T-cell (primary cell): Measurements from ENCODE around the gene DEPDC1. TPM values are rescaled to one million over a fixed set of nuclear protein-coding genes. Genes with fewer than 3 reads are reported as not detected.

Experiments
- ATAC-seq, 4 experiments: fragments of 200-7000 bp in 3 of 4; fragments of 150-1000 bp in 1 of 4; cut with Tn5 transposase; replicated peaks in 1 of 4; 1 replicate in 3 of 4; 2 replicates in 1 of 4; pipeline ENCODE4 v1.10.0; 2021; ENCODE audit warnings: moderate library complexity in 3 of 4, mild to moderate bottlenecking in 2 of 4, moderate number of reproducible peaks in 1 of 4
- CTCF ChIA-PET, 2 donors: fragments of 300-600 bp; sonication (Branson Sonifier 250); formaldehyde crosslinking; loops; one replicate each; lab custom pipeline; 2022; ENCODE audit warnings: antibody characterized with exemption in 2 of 2; lab: Charles Lee
- POLR2A ChIA-PET, 2 donors: fragments of 300-600 bp; sonication (Branson Sonifier 250); formaldehyde crosslinking; loops; one replicate each; lab custom pipeline; 2022; ENCODE audit warnings: antibody characterized with exemption in 2 of 2; lab: Charles Lee
- DNase-seq, 35 experiments: peaks; one replicate each; pipeline versions ENCODE4 v3.0.0 to v3.0.0-alpha.2; 2013 to 2023
- H3K27ac ChIP-seq: one replicate; pipeline ENCODE4 v1.5.1; 2013; ENCODE audit warnings: low read length
- H3K27me3 ChIP-seq, 2 experiments: replicated peaks in 1 of 2; 1 replicate in 1 of 2; 2 replicates in 1 of 2; pipeline versions ENCODE4 v1.6.1 to v1.7.0; 2013; ENCODE audit warnings: low read length in 1 of 2, mixed read lengths in 1 of 2; ENCODE audit not compliant: control insufficient read depth in 2 of 2, insufficient read depth in 2 of 2; ENCODE audit errors: extremely low read depth in 1 of 2
- H3K36me3 ChIP-seq, 2 donors: 1 replicate in 1 of 2; 2 replicates in 1 of 2; pipeline versions ENCODE4 v1.6.1 to v1.7.0; 2013; ENCODE audit warnings: low read length in 1 of 2; ENCODE audit not compliant: control insufficient read depth in 2 of 2, insufficient read depth in 1 of 2; ENCODE audit errors: extremely low read depth in 1 of 2
- H3K4me1 ChIP-seq, 2 experiments: 1 replicate in 1 of 2; 2 replicates in 1 of 2; pipeline versions ENCODE4 v1.6.1 to v1.7.0; 2013; ENCODE audit warnings: low read length in 2 of 2, mixed read lengths in 1 of 2; ENCODE audit not compliant: insufficient read depth in 2 of 2, control insufficient read depth in 1 of 2; ENCODE audit errors: extremely low read depth in 1 of 2
- H3K4me3 ChIP-seq, 2 donors: 1 replicate in 1 of 2; 2 replicates in 1 of 2; pipeline versions ENCODE4 v1.5.1 to v1.7.0; 2013; ENCODE audit warnings: mild to moderate bottlenecking in 2 of 2, low read length in 1 of 2, moderate library complexity in 1 of 2; ENCODE audit not compliant: control insufficient read depth in 1 of 2; ENCODE audit errors: extremely low read depth in 1 of 2
- H3K9me3 ChIP-seq: 2 replicates; pipeline ENCODE4 v1.7.0; 2013
- H3K27ac Mint-ChIP-seq, 2 donors: one replicate each; pipeline ENCODE4 v1.8.0; 2020 to 2021; ENCODE audit warnings: mild to moderate bottlenecking in 2 of 2, mixed read lengths in 2 of 2
- H3K27me3 Mint-ChIP-seq, 2 donors: one replicate each; pipeline ENCODE4 v1.8.0; 2021 to 2022; ENCODE audit warnings: mixed read lengths in 2 of 2
- H3K36me3 Mint-ChIP-seq: one replicate; pipeline ENCODE4 v1.8.0; 2021; ENCODE audit warnings: mixed read lengths
- H3K4me1 Mint-ChIP-seq, 3 donors: one replicate each; pipeline ENCODE4 v1.8.0; 2020 to 2022; ENCODE audit warnings: mixed read lengths in 3 of 3, mild to moderate bottlenecking in 1 of 3
- H3K4me3 Mint-ChIP-seq, 3 donors: one replicate each; pipeline ENCODE4 v1.8.0; 2020 to 2022; ENCODE audit warnings: mild to moderate bottlenecking in 3 of 3, mixed read lengths in 3 of 3, moderate library complexity in 3 of 3
- H3K9me3 Mint-ChIP-seq, 3 donors: one replicate each; pipeline ENCODE4 v1.8.0; 2020 to 2022; ENCODE audit warnings: mixed read lengths in 3 of 3
- WGBS: methylation state at CpG from one replicate; pipeline ENCODE4 v1.1.5; 2013; ENCODE audit warnings: missing lambda C conversion rate; ENCODE audit not compliant: insufficient coverage; 5-methylcytosine and 5-hydroxymethylcytosine counted together
- total RNA-seq, 35 experiments: library from RNA in 6 of 35; stranded (reverse) in 6 of 35; fragments of 120-200 nt in 1 of 35; gene quantifications; one replicate each; pipeline versions ENCODE4 v1.2.1 to v1.2.4 and lab custom pipeline; 2013 to 2026

Gene DEPDC1
- total RNA-seq, 5 donors from 2014 or later (not counting 1 experiment from before 2014, with no cell fraction given), result 0.08 to 0.41 (median 0.20) TPM

DNA sequence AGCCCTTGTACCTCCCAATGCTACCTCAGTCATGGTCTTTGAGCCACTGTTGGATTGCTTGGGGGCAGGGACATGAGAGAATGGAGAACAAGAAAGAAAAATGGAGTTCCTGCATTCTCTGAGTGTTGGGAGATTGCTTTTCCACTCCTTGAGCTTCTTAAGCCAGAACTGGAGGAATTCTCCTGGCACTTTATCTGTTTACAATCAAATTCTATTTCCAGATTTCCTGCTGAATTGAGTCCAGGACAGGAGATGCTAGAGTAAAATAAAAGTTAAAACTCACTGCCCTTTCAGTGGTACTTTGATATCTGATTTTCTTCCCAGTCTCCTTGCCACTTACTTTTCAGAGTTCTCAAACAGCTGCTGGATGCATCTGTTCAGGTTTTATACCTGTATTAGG is 24.4 kb upstream of the DEPDC1 start:
- no peak overlapping the region for H3K27ac ChIP-seq
- no peak overlapping the region for H3K4me3 ChIP-seq
- Mint-ChIP-seq H3K4me3 (no peak overlapping the region), H3K36me3 (no peaks in the 10 kb centered on the region), H3K27me3 (peaks cover 0 to 4% of the 10 kb centered on the region in 2 donors), H3K27ac (no peak overlapping the region), H3K9me3 (no peaks in the 10 kb centered on the region), H3K4me1 (no peaks in the 10 kb centered on the region)
- H3K9me3 ChIP-seq, result no peaks in the 10 kb centered on the region
- POLR2A ChIA-PET, result no interaction called here
- ATAC-seq (no peak), DNase-seq (no peak)
- H3K36me3 ChIP-seq, result no peaks in the 10 kb centered on the region
- CTCF ChIA-PET, result no interaction called here
- H3K4me1 ChIP-seq, result no peaks in the 10 kb centered on the region
- H3K27me3 ChIP-seq, result no peaks in the 10 kb centered on the region

DNA sequence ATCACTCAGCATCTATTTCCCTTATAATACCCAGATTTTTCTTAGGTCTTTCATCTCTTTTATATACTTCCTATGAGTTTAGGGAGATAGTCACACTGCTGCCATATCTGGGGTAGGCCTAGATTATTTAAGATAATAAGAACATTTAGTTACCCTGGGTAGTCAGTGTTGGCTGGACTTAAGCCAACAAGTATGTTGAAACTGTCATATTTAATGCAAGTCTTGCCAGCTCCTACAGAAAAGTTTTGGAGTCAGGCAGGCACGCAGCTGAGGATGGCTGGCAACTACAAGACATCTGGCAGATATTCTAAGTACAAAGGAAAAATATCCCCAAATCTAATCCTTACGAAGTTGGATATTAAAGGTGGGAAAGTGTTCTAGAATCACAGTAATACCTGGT is 19.2 kb upstream of the DEPDC1 start:
- DNase-seq (no peak), ATAC-seq (no peak)
- Histone ChIP-seq H3K27me3 (no peaks in the 10 kb centered on the region), H3K9me3 (no peaks in the 10 kb centered on the region), H3K4me1 (no peaks in the 10 kb centered on the region), H3K36me3 (no peaks in the 10 kb centered on the region), H3K4me3 (no peak overlapping the region), H3K27ac (no peak overlapping the region)
- Mint-ChIP-seq H3K27me3 (peaks cover 0 to 4% of the 10 kb centered on the region in 2 donors), H3K27ac (no peak overlapping the region), H3K4me3 (no peak overlapping the region), H3K9me3 (no peaks in the 10 kb centered on the region), H3K36me3 (no peaks in the 10 kb centered on the region), H3K4me1 (no peaks in the 10 kb centered on the region)
- WGBS, result no CpG with 5 or more reads among the region's 2 CpGs
- ChIA-PET CTCF (no interaction called here), POLR2A (no interaction called here)

DNA sequence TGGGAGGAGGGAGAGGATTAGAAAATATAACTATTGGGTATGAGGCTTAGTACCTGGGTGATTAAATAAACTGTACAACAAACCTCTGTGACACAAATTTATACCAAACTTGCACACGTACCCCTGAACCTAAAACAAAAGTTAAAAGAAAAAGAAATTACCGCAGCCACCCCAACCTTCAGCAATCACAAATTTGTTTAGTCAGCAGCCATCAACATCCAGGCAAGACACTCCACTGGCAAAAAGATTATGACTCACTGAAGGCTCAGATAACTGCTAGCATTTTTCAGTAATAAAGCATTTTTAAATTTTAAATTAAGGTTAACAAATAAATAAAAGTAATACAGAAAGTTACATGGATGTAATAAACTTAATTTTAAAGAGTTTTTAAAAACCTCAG is 14.4 kb upstream of the DEPDC1 start:
- Histone ChIP-seq H3K9me3 (no peaks in the 10 kb centered on the region), H3K4me3 (no peak overlapping the region), H3K27ac (no peak overlapping the region), H3K36me3 (no peaks in the 10 kb centered on the region), H3K27me3 (no peaks in the 10 kb centered on the region), H3K4me1 (no peaks in the 10 kb centered on the region)
- ATAC-seq (no peak), DNase-seq (no peak)
- ChIA-PET POLR2A (no interaction called here), CTCF (no interaction called here)
- 77% methylated on average over 2 of the region's 2 CpGs for WGBS
- H3K4me3 Mint-ChIP-seq, result no peak overlapping the region
- no peak overlapping the region for H3K27ac Mint-ChIP-seq
- no peaks in the 10 kb centered on the region for H3K9me3 Mint-ChIP-seq
- H3K36me3 Mint-ChIP-seq, result no peaks in the 10 kb centered on the region
- H3K4me1 Mint-ChIP-seq, result no peaks in the 10 kb centered on the region
- H3K27me3 Mint-ChIP-seq, result no peaks in the 10 kb centered on the region

DNA sequence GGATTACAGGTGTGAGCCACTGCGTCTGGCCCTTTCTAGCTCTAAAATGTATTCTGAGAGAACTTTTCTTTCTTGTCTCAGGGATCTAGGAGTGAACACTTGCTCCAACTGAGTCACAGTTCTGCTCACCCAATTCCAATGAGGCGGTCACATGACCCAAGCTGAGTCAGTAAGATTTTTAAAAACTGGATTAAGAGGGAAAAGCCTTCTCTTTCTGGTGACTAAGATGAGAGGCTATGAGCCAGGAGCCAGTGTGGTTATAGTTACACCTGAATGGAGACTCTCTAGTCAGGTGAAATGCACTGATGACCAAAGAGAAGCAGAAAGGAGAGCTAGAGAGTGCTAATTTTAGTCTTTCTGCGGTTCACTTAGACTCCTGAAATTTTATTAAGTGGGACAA is 9.5 kb upstream of the DEPDC1 start:
- Mint-ChIP-seq H3K4me3 (no peak overlapping the region), H3K4me1 (peaks cover 2 to 5% (median 5%) of the 10 kb centered on the region in 3 donors), H3K27ac (no peak overlapping the region), H3K27me3 (no peaks in the 10 kb centered on the region), H3K9me3 (peaks cover 3 to 6% (median 4%) of the 10 kb centered on the region in 3 donors), H3K36me3 (no peaks in the 10 kb centered on the region)
- no peaks in the 10 kb centered on the region for H3K9me3 ChIP-seq
- no peaks in the 10 kb centered on the region for H3K27me3 ChIP-seq
- DNase-seq (no peak), ATAC-seq (no peak)
- 100% methylated on average over 1 of the region's 3 CpGs for WGBS
- ChIA-PET POLR2A (no interaction called here), CTCF (no interaction called here)
- H3K4me3 ChIP-seq, result no peak overlapping the region
- H3K4me1 ChIP-seq, result no peaks in the 10 kb centered on the region
- H3K36me3 ChIP-seq, result no peaks in the 10 kb centered on the region
- H3K27ac ChIP-seq, result no peak overlapping the region

DNA sequence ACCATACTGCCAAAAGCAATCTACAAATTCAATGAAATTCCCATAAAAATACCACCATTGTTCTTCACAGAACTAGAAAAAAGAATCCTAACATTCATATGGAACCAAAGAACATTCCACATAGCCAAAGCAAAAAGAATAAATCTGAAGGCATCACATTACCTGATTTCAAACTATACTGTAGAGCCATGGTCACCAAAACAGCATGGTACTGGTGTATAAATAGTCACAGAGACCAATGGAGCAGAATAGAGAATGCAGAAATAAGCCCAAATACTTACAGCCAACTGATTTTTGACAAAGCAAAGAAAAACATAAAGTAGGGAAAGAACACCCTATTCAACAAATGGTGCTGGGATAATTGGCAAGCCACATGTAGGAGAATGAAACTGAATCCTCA is 6.2 kb upstream of the DEPDC1 start:
- no peaks in the 10 kb centered on the region for H3K27me3 ChIP-seq
- no peak overlapping the region for H3K4me3 ChIP-seq
- H3K4me1 Mint-ChIP-seq, result peaks cover 4 to 24% (median 6%) of the 10 kb centered on the region in 3 donors
- no peaks in the 10 kb centered on the region for H3K4me1 ChIP-seq
- peaks cover 3 to 6% (median 4%) of the 10 kb centered on the region in 3 donors for H3K9me3 Mint-ChIP-seq
- H3K27ac ChIP-seq, result no peak overlapping the region
- H3K27ac Mint-ChIP-seq, result no peak overlapping the region
- H3K36me3 ChIP-seq, result no peaks in the 10 kb centered on the region
- ChIA-PET CTCF (no interaction called here), POLR2A (no interaction called here)
- H3K4me3 Mint-ChIP-seq, result no peak overlapping the region
- H3K27me3 Mint-ChIP-seq, result peaks cover 0 to 5% of the 10 kb centered on the region in 2 donors
- H3K36me3 Mint-ChIP-seq, result no peaks in the 10 kb centered on the region
- no peak for DNase-seq
- ATAC-seq, result no peak
- H3K9me3 ChIP-seq, result no peaks in the 10 kb centered on the region

DNA sequence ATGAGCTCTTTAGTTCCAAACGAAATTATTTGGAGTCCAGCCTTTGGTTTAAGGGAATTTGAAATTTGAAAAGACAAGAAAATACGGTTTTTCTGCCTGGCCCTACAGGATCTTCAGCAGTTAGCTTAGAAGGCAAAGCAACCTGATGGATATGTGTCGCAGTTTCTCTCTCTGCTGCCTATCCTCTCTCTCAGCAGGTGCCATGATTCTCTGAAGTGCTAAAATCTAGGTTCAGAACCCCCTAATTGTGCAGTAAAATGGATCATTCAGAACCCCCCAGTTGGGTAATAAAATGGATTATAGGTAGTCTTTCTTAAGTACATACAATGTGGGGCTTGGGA is 446 bp upstream of the DEPDC1 start:
- Mint-ChIP-seq H3K4me3 (peak overlapping the region; percentile 79 to 85 (median 80)), H3K27ac (no peak overlapping the region), H3K36me3 (no peaks in the 10 kb centered on the region), H3K9me3 (no peaks in the 10 kb centered on the region), H3K4me1 (peaks cover 21 to 50% (median 23%) of the 10 kb centered on the region in 3 donors), H3K27me3 (peaks cover 3 to 13% of the 10 kb centered on the region in 2 donors)
- CTCF ChIA-PET, result interaction anchor here in 1 of 2 donors (0.6 kb wide), 1 partner anchor 1724 kb away, joined by 3 read pairs; the partner anchor contains the start of gene SRSF11
- ATAC-seq, result peak in 3 of 4 experiments; percentile 7 to 20 (median 18)
- H3K27ac ChIP-seq, result no peak overlapping the region
- peak overlapping the region; percentile 65 to 93 for H3K4me3 ChIP-seq
- peaks cover 4 to 9% of the 10 kb centered on the region in 2 experiments for H3K4me1 ChIP-seq
- H3K9me3 ChIP-seq, result no peaks in the 10 kb centered on the region
- H3K27me3 ChIP-seq, result peaks cover 0 to 10% of the 10 kb centered on the region in 2 experiments
- peak in 1 of 35 experiments; percentile 1 for DNase-seq
- POLR2A ChIA-PET, result no interaction called here
- 5% methylated on average over 2 of the region's 3 CpGs for WGBS
- H3K36me3 ChIP-seq, result no peaks in the 10 kb centered on the region
